GM18517 (cell line): ENCODE measurements around the gene IFT25.
"Not testable (repeated sequence)": the region's sequence is repeated elsewhere in the genome, so short reads cannot be mapped to it uniquely, and the experiment has no call there.

Source experiments
- ATAC-seq: cut with Tn5 transposase; IDR thresholded peaks from one replicate; pipeline ENCODE4 v1.9.1; 2021; ENCODE audit warnings: mild to moderate bottlenecking, moderate library complexity; ENCODE audit not compliant: unreplicated experiment

The IFT25 gene

GRCh38 chr1:53890522-53890941 lies 55.0 kb downstream of the IFT25 start:
- ATAC-seq = no peak

GRCh38 chr1:53889304-53890298 lies 55.9 kb downstream of the IFT25 start, which contains the start of gene YIPF1:
Gene YIPF1 (minus strand): TSS chr1:53889797. CDS start chr1:53888937, 860 bp downstream.
- peak; percentile 85 for ATAC-seq

GRCh38 chr1:53888681-53889080 lies 56.8 kb downstream of the IFT25 start:
- ATAC-seq = no peak

GRCh38 chr1:53883600-53883999 lies 61.9 kb downstream of the IFT25 start:
- not testable (repeated sequence) for ATAC-seq

- not testable (repeated sequence) for ATAC-seq
Observed at GRCh38 chr1:53881853-53882252, 63.6 kb downstream of the IFT25 start.

- no peak for ATAC-seq
Observed at GRCh38 chr1:53878492-53879105, 66.9 kb downstream of the IFT25 start.

- not testable (repeated sequence) for ATAC-seq
Observed at GRCh38 chr1:53875150-53875549, 70.3 kb downstream of the IFT25 start.

- ATAC-seq = no peak
Observed at GRCh38 chr1:53871773-53872484, 73.6 kb downstream of the IFT25 start.
